Measurements from ENCODE around the gene LZTS2. TPM values are rescaled to one million over a fixed set of nuclear protein-coding genes. Genes with fewer than 3 reads are reported as not detected.

The LZTS2 gene
- total RNA-seq, 2 donors from 2014 or later = 29.7 to 38.4 TPM

DNA sequence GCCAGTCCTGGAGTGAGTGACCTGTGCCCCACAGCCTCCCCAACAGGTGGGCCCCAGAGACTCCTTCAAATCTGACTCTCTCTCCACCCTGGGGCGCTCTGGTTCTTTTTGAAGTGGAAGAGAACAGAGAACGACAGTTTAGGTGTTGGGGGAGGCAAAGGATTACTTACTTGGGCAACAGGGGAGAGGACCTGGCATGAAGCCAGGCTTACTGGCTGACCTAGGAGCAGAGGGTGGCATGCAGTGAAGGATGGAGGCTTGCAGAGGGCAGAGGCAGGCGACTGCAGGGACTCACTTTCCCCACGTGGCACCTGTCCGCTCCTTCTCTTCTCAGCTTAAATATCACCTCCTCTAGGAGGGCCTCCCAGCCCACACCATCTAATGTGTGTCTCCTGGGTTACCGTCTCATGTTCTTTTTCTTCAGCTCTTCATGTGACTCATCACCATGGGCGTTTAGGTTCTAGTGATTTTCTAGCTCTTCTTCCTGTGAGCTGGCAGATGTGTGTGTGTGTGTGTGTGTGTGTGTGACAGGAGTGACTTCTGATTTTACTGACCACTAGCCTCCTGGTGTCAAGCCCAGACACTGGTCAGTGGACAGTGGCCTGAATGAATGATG is 15.5 kb downstream of the LZTS2 start:
- no peaks in the 10 kb centered on the region for H3K27me3 ChIP-seq
- no peak overlapping the region for H3K4me3 ChIP-seq
- no peaks in the 10 kb centered on the region for H3K36me3 ChIP-seq (replicated peaks in 1 of 2; ENCODE audit: insufficient read depth in 1 of 2, low read depth in 2 of 2)
- 38 to 46% methylated on average over 6 to 7 of the region's 7 CpGs for WGBS, 2 donors
- peaks cover 13% of the 10 kb centered on the region for H3K4me1 ChIP-seq
- H3K9me3 ChIP-seq = no peaks in the 10 kb centered on the region
- intact Hi-C loops (cut with DNase I) = no loop called here
- no peak overlapping the region for H3K27ac ChIP-seq
- TF ChIP-seq, protein P1, sequence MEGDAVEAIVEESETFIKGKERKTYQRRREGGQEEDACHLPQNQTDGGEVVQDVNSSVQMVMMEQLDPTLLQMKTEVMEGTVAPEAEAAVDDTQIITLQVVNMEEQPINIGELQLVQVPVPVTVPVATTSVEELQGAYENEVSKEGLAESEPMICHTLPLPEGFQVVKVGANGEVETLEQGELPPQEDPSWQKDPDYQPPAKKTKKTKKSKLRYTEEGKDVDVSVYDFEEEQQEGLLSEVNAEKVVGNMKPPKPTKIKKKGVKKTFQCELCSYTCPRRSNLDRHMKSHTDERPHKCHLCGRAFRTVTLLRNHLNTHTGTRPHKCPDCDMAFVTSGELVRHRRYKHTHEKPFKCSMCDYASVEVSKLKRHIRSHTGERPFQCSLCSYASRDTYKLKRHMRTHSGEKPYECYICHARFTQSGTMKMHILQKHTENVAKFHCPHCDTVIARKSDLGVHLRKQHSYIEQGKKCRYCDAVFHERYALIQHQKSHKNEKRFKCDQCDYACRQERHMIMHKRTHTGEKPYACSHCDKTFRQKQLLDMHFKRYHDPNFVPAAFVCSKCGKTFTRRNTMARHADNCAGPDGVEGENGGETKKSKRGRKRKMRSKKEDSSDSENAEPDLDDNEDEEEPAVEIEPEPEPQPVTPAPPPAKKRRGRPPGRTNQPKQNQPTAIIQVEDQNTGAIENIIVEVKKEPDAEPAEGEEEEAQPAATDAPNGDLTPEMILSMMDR (IDR thresholded peaks at IDR 0.05) = no peak
- no peak for TF ChIP-seq POLR2A (IDR thresholded peaks at IDR 0.05)
- ATAC-seq (no peak), DNase-seq (peak in 1 of 4 donors; percentile 42)

DNA sequence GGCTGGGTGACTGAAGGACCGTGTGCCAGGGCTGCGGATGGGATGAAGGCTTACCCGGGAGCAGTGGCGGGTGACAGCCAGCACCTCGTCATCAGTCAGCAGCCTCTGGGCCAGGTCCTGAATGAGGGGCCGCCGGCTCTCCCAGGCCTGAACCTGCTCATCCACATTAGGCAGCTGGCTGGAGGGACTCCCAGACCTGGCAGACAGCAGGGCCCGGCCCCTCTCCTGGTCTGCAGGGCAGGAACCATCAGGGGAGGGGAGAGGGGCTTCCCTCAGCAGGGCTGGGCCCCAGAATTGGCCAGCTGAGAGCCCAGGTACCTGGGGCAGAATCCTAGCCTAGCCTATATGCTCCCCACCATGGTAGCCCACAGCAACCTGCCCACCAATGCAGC is 16.0 kb downstream of the LZTS2 start:
- no peak overlapping the region for H3K27ac ChIP-seq
- H3K27me3 ChIP-seq = no peaks in the 10 kb centered on the region
- ATAC-seq (no peak), DNase-seq (no peak)
- intact Hi-C loops (cut with DNase I) = no loop called here
- 69% methylated on average over 8 of the region's 8 CpGs; no CpG with 5 or more reads in 1 of the 2 donors for WGBS, 2 donors
- no peak overlapping the region for H3K4me3 ChIP-seq
- H3K9me3 ChIP-seq = no peaks in the 10 kb centered on the region
- no peaks in the 10 kb centered on the region for H3K36me3 ChIP-seq (replicated peaks in 1 of 2; ENCODE audit: insufficient read depth in 1 of 2, low read depth in 2 of 2)
- peaks cover 13% of the 10 kb centered on the region for H3K4me1 ChIP-seq
- no peak for TF ChIP-seq POLR2A (IDR thresholded peaks at IDR 0.05)
- TF ChIP-seq, protein P1 (IDR thresholded peaks at IDR 0.05) = no peak

DNA sequence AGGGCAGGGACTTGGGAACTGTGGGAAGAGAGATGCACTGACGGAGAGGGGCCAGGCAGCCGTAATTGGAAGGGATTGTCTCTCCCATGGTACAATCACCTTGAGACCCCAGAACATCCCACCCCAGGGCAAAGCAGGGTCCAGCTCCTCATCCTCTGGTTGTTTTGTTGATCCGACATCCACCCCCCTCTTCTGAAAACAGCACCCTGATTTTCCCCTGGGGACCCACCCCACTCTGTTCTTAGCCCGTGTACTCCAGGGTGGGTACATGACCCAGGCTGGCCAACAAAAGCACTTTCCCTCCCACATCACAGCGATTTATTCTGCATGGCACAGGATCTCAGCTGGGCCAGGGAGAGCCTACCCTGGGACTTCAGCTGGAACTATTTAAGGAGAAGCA is 17.2 kb downstream of the LZTS2 start:
- Histone ChIP-seq H3K36me3 (replicated peaks in 1 of 2; ENCODE audit: insufficient read depth in 1 of 2, low read depth in 2 of 2) (no peaks in the 10 kb centered on the region), H3K9me3 (no peaks in the 10 kb centered on the region), H3K27ac (no peak overlapping the region), H3K4me1 (peaks cover 13% of the 10 kb centered on the region), H3K27me3 (no peaks in the 10 kb centered on the region), H3K4me3 (no peak overlapping the region)
- ATAC-seq = no peak
- TF ChIP-seq, protein P1 (IDR thresholded peaks at IDR 0.05) = no peak
- TF ChIP-seq POLR2A (IDR thresholded peaks at IDR 0.05) = no peak
- DNase-seq = no peak
- intact Hi-C loops (cut with DNase I) = no loop called here
- WGBS, 2 donors = 61 to 63% methylated on average over 5 of the region's 5 CpGs

DNA sequence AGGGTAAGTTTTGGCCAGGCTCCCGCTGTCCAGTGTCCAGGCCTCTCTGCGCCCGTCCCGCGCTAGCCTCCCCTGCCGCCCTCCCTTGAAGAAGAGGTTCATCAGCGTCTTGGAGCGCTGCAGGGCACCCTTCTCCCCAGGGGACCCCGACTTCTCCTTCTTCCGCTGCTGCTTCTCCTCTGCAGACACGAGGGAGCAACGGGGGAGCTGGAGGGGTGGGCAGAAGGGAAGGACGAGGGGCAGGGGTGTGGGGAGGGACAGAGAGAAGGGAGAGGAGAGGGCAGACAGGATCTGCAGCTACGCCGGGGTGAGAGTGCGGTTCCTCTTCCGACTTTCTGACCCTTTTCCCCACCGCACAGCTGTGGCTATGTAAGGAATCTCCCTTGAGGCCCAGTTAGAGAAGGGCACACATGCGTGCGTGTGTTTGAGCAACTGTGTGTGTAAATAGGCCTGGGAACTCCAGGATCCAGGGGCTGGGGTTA is 18.6 kb downstream of the LZTS2 start:
- H3K36me3 ChIP-seq (replicated peaks in 1 of 2; ENCODE audit: insufficient read depth in 1 of 2, low read depth in 2 of 2) = no peaks in the 10 kb centered on the region
- no peak overlapping the region for H3K27ac ChIP-seq
- ATAC-seq (no peak), DNase-seq (no peak)
- TF ChIP-seq, protein P1 (IDR thresholded peaks at IDR 0.05) = no peak
- no peak for TF ChIP-seq POLR2A (IDR thresholded peaks at IDR 0.05)
- no peaks in the 10 kb centered on the region for H3K9me3 ChIP-seq
- no peaks in the 10 kb centered on the region for H3K27me3 ChIP-seq
- intact Hi-C loops (cut with DNase I) = no loop called here
- no peak overlapping the region for H3K4me3 ChIP-seq
- WGBS, 2 donors = 56 to 57% methylated on average over 19 to 20 of the region's 20 CpGs
- peaks cover 3% of the 10 kb centered on the region for H3K4me1 ChIP-seq
